Dedifferentiated amniotic fluid mesenchymal stem cell (primary cell): ENCODE results near the gene DOP1B.
"Not testable (repeated sequence)": the region's sequence is repeated elsewhere in the genome, so short reads cannot be mapped to it uniquely, and the experiment has no call there.

Source experiments
- DNase-seq: peaks from one replicate; pipeline ENCODE4 v3.0.0-alpha.2; 2016; ENCODE audit errors: extremely low spot score

The DOP1B gene

GRCh38 chr21:36134803-36135390, 21.7 kb upstream of the DOP1B start, which contains the start of gene CBR3:
CBR3 (plus strand) TSS chr21:36135079; CDS start chr21:36135193, 114 bp downstream.
- DNase-seq = no peak

DNA sequence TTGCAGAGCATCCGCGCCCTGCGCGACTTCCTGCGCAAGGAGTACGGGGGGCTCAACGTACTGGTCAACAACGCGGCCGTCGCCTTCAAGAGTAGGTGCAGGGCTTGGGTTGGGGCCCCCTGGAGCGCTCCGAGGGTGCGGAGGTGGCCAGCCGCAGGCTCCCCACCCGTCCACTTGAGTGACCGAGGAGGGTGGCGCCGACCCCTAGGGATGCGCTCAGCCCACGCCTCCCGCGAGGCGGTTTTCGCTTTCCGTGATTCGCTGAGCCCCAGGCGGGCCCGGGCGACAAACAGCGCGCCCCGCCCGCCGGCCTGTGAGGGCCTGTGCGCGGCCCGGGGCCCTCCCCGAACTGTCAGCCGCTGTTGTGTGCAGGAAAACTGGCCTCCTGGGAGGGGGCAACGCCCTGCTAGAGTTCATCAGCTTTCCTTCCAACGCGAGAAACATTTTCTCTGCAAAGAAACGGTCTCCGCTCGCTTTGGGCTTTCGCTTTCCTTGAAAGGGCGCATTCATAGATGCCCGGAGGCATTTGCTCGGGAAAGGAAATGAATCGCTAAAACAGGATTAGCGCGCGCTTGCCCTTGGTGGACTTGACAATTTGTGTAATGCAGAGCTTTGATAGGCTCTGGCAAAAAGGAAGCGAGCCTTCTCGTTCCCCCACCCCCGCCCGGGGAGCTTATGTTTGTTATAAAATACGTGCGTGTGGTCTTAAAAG, 21.1 kb upstream of the DOP1B start:
- peak; percentile 66 for DNase-seq

GRCh38 chr21:36139791-36140190, 16.8 kb upstream of the DOP1B start:
- not testable (repeated sequence) for DNase-seq

- DNase-seq = peak; percentile 58
Observed at GRCh38 chr21:36141513-36141925, 15.1 kb upstream of the DOP1B start.

- DNase-seq = not testable (repeated sequence)
Observed at GRCh38 chr21:36144233-36144632, 12.4 kb upstream of the DOP1B start.

DNA sequence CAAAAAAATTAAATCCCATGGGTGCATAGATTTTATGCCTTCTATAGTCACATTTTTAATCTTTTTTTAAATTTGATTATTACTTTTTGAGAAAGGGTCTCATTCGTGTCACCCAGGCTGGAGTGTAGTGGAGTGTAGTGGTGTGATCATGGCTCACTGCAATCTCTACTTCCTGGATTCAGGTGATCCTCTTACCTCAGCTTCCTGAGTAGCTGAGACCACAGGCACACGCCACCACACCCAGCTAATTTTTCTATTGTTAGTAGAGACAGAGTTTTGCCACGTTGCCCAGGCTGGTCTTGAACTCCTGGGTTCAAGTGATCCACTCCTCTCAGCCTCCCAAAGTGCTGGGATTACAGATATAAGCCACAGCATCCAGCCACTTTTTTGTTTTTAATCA, 11.4 kb upstream of the DOP1B start:
- no peak for DNase-seq

- DNase-seq = no peak
Observed at GRCh38 chr21:36147911-36148310, 8.7 kb upstream of the DOP1B start.

DNA sequence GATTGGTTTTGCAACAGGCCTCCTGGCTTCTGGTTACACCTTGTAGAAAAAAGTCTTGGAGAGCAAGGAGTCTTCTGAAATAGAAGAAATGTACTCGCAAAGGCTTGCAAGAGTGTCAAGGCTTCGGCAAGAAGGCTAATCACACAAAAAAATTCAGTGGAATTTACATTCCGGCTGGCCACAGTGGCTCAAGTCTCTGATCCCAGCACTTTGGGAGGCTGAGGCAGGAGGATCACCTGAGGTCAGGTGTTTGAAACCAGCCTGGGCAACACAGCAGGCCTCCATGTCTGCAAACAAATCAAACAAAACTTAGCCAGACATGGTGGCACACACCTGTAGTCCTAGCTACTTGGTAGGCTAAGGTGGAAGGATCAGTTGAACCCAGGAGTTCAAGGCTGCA, 7.7 kb upstream of the DOP1B start:
- DNase-seq = no peak

DNA sequence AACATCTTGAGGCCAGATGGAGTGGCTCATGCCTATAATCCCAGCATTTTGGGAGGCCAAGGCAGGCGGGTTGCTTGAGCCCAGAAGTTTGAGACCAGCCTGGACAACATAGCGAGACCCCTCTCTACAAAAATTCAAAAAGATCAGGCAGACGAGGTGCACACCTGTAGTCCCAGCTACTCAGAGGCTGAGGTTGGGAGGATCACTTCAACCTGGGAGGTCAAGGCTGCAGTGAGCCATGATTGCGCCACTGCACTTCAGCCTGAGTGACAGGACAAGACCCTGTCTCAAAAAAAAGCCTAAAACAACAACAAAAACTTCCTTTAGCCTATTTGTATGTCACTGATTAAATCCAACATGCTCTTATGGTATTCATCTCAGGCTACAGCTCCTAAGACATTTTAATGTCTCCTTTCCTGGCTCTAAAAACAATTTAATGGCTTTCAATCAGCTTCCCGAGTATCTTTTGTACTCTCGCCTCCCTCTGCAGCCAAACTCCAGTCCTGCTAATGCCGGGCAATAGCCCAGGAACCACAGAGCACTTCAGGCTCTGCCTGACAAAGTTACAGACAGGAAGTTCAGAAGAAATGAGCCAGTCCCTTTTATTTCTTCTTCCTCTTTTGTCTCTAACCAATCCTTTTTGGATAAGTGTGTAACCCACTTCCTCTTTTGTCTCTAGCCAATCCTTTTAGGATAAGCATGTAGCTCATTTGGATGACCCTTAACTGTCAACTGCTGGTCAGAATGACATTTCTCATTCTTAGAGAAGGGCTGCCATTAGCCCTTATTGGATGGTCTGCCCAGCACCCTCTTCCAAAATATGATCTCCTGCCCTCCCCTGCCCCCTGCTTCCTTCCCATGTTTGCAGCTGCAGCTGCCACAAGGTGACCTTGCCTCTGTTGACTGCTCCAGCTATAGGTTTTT, 6.6 kb upstream of the DOP1B start:
- DNase-seq = no peak

DNA sequence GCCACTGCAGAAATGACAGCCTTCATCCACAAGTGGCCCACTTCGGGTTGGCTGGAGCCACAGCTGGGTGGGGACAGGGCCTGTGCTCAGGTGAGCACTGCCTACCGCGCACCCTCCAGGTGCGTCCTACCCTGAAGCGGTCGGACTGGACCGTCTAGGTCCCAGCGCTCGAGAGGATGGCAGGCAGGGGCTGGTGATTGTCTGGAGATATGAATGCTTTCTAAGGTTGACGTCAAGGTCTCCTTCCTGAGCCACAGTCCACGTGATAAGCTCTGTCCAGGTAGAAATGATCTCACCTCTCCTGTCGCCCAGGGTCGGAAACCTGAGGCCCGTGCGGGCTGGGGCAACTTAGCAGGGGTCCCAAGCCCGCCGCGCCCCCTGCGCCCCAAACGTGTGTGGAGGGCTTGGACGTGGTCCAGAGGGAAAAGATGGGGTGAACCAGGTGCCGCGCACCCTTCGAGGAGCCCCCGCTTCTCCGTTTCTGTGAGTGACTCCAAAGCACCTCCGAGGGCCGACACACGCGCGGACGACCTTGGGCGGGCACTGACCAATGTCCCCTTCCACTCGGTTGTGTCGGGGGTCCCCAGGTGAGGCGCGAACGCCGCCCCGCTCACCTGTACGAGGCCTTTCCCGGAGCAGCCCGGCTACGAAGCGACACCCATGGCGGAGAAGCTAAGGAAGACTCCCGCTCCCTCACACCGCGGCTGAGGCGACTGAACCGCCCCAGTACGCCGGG, 853 bp upstream of the DOP1B start:
- no peak for DNase-seq

DNA sequence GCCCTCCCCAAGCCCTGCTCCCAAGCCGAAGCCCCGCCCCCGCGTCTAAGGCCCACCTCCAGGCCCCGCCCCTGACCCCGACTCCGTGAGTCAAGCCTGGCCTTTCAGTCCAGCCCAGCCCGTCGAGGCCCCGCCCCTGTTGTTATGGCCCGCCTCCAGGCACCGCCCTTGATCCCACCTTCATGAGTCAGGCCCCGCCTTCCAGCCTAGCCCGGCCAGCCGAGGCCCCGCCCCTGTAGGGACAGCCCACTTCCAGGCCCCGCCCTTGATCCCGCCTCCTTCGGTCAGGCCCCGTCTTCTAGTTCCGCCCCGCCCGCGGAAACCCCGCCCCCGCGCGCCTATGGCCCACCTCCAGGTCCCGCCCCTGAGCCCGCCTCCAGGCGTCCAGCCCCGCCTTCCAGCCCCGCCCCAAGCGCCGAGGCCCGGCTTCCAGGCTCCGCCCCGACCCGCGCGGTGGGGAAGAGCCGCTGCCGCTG, 247 bp upstream of the DOP1B start:
- DNase-seq = peak; percentile 99

DNA sequence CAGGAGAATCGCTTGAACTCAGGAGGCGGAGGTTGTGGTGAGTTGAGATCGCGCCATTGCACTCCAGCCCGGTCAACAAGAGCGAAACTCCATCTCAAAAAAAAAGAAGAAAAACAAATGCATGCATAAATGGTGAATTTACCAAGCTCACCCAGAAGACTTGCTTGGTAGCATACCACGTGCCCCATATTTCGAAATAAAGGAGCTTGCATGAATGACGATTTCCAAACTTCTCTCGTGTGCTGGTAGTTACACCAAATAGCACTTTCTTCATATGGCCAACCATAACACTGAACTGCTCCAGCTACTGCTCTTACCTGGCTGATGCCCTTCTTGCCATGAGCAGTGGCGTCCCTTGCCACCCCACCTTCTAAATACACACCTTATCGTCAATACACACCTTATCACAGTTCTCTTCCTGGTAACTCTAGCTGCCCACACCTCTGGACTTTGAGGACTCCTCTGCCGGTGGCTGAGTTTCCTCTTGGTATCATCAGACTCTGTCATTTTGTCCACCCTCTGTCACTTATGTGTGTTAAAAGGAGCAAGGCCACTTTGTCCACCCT, 2.8 kb downstream of the DOP1B start:
- DNase-seq = no peak

- no peak for DNase-seq
Observed at GRCh38 chr21:36160850-36161178, 4.2 kb downstream of the DOP1B start.

GRCh38 chr21:36162631-36163030, 6.0 kb downstream of the DOP1B start:
- DNase-seq = no peak

- no peak for DNase-seq
Observed at GRCh38 chr21:36163750-36164741, 7.4 kb downstream of the DOP1B start.

- no peak for DNase-seq
Observed at GRCh38 chr21:36165356-36165755, 8.7 kb downstream of the DOP1B start.

DNA sequence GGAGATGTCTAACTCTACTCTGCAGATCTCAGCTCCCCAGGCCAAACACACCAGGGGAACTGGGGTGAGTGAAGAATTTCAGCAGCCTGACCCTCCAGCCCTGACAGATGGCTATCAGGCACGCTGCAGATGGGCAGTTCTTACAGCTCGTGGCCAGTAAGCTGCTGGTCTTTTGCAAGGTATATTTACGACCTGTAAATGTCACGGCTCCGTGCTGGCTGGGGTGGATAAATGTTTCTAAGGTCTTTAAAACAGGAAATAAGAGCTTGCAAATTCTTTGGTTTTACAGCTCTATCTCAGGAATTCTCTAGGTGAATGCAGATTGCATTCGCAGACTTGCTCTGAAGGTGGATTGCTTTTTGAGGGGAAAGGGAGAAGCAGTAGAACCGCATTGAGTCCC, 10.1 kb downstream of the DOP1B start:
- no peak for DNase-seq

DNA sequence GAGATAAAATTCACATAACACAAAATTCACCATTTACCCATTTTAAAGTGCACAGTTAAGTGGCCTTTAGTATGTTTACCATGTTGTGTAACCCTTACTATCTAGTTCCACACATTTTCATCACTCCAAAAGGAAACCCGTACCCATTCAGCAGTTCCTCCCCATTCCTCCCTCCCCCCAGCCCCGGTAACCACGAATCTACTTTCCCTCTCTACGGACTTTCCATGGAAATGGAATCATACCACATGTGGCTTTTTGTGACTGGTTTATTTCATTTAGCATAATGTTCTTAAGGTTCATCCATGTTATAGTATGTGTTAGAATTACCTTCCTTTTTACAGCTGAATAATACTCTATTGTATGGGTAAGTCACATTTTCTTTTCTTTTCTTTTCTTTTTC, 10.9 kb downstream of the DOP1B start:
- no peak for DNase-seq

- no peak for DNase-seq
Observed at GRCh38 chr21:36169470-36170128, 13.0 kb downstream of the DOP1B start.

DNA sequence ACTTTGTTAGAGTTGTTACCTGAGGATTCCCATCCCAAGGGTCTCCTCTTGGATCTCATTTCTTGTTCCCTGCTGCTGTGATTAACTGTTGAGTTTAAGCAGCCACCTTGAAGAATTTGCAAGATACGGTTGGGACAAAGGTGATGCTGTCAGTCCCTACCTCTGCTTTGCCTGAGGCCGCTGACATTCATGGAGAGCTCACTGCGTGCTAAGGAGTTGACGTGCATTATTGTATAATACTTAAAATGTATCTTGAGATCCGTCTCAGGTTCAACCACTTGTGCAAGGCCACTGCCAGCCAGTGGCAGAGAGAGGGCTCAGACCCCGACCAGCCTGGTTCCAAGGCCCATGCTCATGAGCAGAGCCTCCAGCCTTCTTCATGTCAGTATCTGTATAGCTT, 14.2 kb downstream of the DOP1B start:
- no peak for DNase-seq
